HepG2 (cell line): ENCODE data around the gene CDS1.

Experiments
- CBX2 ChIP-seq, 2 experiments: fragments of 200-600 bp in 1 of 2; sonication (generic); formaldehyde crosslinking in 1 of 2; IDR thresholded peaks; 2 replicates each; pipeline versions ENCODE4 v1.7.0 to v1.8.1; 2018 to 2022; ENCODE audit warnings: low read depth in 2 of 2, low read length in 1 of 2, mild to moderate bottlenecking in 1 of 2, missing genetic modification reagents in 1 of 2
- EZH2 ChIP-seq: conservative IDR thresholded peaks from 2 replicates; pipeline ENCODE4 v1.6.1; 2012; ENCODE audit warnings: mild to moderate bottlenecking, low read depth, low read length, moderate library complexity
- JUND ChIP-seq: sonication (generic); formaldehyde crosslinking; IDR thresholded peaks from 2 replicates; pipeline ENCODE4 v1.8.0; 2022; ENCODE audit warnings: mild to moderate bottlenecking, missing genetic modification reagents
- RAD21 ChIP-seq: fragments of 450-650 bp; formaldehyde crosslinking; IDR thresholded peaks from 2 replicates; pipeline ENCODE4 v1.5.0; 2020; ENCODE audit warnings: mild to moderate bottlenecking

GRCh38 chr4:84647312-84647884 lies 64.5 kb downstream of the CDS1 start:
- TF ChIP-seq RAD21: no peak
- no peak for TF ChIP-seq EZH2
- no peak for TF ChIP-seq CBX2 (IDR thresholded peaks at IDR 0.05; ENCODE audit: low read depth, low read length)
- TF ChIP-seq CBX2 (CRISPR knock-in tag; IDR thresholded peaks at IDR 0.05; ENCODE audit: low read depth): no peak
- TF ChIP-seq JUND (CRISPR knock-in tag): no peak
